Stimulated activated CD4-positive, alpha-beta T cell treated with anti-CD3 and anti-CD28 coated beads, TNF-alpha, amount 100 ng/mL, for 1 hour (primary cell): ENCODE data around the gene BFSP1.

Experiments
- DNase-seq, 3 donors: peaks; one replicate each; pipeline ENCODE4 v3.0.0-alpha.2; 2020; ENCODE audit warnings: low read depth in 3 of 3, low spot score in 1 of 3

Gene BFSP1

GRCh38 chr20:17467120-17467655 is 64.0 kb downstream of the BFSP1 start:
- DNase-seq: no peak

- no peak for DNase-seq
Measured at GRCh38 chr20:17466641-17467040, 64.5 kb downstream of the BFSP1 start.

- DNase-seq: no peak
Measured at GRCh38 chr20:17465236-17465635, 65.9 kb downstream of the BFSP1 start.

- DNase-seq: no peak
Measured at GRCh38 chr20:17463711-17464110, 67.5 kb downstream of the BFSP1 start.

GRCh38 chr20:17461941-17462340 is 69.2 kb downstream of the BFSP1 start:
- no peak for DNase-seq

GRCh38 chr20:17460119-17460518 is 71.1 kb downstream of the BFSP1 start:
- no peak for DNase-seq

- DNase-seq: no peak
Measured at GRCh38 chr20:17457588-17458190, 73.5 kb downstream of the BFSP1 start.

GRCh38 chr20:17457079-17457478 is 74.1 kb downstream of the BFSP1 start:
- DNase-seq: no peak

GRCh38 chr20:17456279-17456678 is 74.9 kb downstream of the BFSP1 start:
- DNase-seq: no peak

- no peak for DNase-seq
Measured at GRCh38 chr20:17453592-17453991, 77.6 kb downstream of the BFSP1 start.

- DNase-seq: no peak
Measured at GRCh38 chr20:17452441-17452840, 78.7 kb downstream of the BFSP1 start.

- no peak for DNase-seq
Measured at GRCh38 chr20:17449031-17449430, 82.1 kb downstream of the BFSP1 start.

- DNase-seq: no peak
Measured at GRCh38 chr20:17448071-17448470, 83.1 kb downstream of the BFSP1 start.

- no peak for DNase-seq
Measured at GRCh38 chr20:17446171-17446570, 85.0 kb downstream of the BFSP1 start.

GRCh38 chr20:17445543-17445942 is 85.6 kb downstream of the BFSP1 start:
- DNase-seq: no peak

- no peak for DNase-seq
Measured at GRCh38 chr20:17444091-17444490, 87.1 kb downstream of the BFSP1 start.
